Stimulated activated CD8-positive, alpha-beta memory T cell treated with anti-CD3 and anti-CD28 coated beads, Interleukin-7, amount 100 ng/mL, for 1 hour (primary cell): ENCODE data around the gene NKD2.
"Not testable (repeated sequence)": the region's sequence is repeated elsewhere in the genome, so short reads cannot be mapped to it uniquely, and the experiment has no call there.

Source experiments
- DNase-seq, 2 donors: peaks; one replicate each; pipeline ENCODE4 v3.0.0-alpha.2; 2020; ENCODE audit warnings: low read depth in 2 of 2

The NKD2 gene

DNA sequence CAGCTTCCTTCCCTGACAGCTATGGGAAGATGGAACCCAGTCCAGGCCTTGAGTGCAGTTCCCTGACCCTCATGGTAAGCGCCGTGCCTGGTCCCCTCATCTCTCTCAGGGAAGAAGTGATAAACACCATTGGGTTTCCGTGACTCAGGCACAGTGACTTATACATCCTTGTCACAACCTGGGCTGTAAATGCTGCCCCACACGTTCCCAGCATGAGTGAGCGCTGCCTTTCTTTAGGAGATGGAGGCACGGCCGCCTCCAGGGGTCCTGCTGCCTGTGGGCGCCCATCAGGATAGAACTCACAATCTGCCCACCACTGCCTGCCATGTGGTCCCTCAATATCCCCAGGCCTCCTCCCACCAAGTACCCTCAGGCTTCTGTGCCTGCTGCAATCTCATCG is 8.3 kb upstream of the NKD2 start:
- DNase-seq, result no peak

- DNase-seq, result not testable (repeated sequence)
Measured at GRCh38 chr5:1000831-1001230, 7.8 kb upstream of the NKD2 start.

DNA sequence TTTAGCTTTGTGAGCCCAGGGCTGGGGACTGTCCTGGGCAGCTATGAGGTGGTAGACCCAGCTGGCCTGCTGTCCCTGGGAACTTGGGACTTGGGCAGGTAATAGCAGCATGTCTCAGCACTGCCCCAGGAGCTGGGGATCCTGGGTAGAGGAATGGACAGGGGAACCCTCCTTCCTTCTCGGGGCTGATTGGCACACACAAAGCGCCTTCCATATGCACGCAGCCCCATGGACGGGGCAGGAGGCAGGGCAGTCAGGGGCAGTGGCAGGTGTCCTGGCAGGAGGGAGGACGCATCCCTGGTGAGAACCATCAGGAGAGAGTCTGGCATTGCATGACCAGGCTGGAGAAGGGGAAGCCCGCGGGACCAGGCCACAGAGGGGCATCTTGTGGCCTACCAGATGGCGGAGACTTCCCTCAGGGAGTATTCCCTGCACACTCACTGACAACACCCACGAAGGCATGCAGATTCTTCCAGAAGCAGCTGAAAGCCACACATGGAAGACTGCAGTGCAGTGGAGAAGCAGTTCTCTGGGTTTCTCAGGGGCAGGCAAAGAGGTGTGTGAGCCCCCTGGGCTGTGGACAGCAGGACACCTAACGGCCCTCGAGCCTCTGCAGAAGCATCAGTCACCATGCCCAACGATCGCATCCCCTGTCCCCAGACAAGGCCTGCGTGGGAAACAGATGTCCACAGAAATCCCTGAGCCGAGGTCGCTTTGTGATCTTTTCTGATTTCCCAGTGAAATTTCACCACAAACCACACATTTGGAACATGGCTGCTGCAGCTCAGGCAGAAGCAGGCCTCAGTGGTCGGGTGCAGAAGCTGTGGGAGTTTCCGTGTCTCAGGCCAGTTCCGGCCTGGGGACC is 7.0 kb upstream of the NKD2 start:
- no peak for DNase-seq

DNA sequence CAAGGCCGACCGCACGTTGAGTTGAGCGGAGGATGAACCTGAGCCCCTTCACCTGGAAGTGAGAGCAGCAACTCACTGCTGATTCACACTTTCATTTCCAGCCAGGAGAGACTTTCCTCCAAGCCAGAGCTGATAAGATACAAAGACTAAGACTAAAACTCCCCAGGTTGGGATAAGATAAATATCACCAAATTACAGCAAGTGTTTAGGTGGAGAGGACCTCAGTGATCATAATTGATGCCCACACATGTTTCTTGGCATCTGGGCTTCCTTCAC is 6.4 kb upstream of the NKD2 start:
- DNase-seq, result no peak

GRCh38 chr5:1002836-1003235 is 5.8 kb upstream of the NKD2 start:
- no peak for DNase-seq

DNA sequence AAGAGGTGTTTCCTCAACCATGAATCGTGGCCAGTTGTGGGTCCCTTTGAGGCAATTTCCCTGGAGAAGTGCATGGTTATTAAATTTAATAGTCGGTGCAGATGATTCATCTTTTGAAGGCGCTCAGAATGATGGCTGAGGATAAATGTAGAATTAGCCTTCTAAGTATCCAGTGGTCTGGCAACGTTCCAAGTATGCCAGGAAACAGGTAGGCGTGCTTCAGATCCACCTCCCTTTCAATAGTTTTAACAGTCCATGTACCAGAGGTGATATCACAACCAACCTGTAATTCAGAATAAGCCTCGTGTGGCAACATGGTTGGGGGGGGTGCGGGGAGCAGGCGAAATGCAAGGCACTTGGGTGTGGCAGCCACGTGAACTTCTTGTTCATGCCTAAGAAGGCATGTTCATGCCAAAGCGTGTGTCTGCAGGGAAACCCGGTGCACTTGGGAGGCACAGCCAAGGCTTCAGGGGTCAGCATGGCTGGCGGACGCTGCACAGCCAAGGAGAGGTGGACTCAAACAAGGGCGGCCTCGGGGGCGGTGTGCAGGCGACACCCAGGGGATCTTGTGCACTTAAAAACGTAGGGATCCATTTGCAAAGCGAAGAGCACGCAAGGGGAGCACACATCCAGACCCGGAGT is 5.2 kb upstream of the NKD2 start:
- no peak for DNase-seq

DNA sequence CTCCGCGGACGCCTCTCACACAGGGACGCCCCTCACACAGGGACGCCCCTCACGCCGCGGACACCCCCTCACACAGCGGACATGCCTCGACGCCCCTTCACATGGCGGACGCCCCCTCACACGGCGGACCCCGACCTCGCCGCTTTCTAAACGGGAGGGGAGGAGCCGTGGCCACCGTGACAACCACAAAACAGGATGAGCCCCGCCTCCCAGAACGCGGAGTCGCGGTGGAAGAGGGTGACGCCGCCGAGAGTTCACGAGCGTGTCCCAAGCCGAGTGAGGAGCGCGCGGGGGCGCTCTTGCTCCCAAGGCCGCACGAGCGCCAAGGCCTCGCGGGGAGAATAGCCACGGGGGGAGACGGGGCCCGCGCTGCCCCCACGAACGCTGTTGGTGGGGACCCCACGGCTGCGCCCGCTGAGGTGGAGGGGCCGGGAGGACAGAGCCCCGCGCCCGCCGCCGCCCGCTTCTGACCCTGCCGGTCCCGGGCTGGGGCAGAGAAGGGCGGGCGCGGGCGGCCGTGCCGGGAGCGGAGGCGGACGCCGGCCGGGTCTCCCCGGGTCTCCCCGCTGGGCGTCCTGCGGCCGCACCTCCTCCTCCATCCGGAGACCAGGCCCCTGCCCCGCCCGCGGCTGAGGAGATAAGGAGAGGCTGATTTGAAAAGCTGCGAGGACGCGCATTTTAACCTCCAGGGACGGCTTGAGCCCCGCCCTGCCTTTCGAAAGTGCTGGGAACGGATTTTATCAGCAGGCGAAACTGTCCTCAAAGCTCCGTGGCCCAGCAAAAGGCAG is 3.9 kb upstream of the NKD2 start:
- peak in 1 of 2 donors; percentile 5 for DNase-seq

DNA sequence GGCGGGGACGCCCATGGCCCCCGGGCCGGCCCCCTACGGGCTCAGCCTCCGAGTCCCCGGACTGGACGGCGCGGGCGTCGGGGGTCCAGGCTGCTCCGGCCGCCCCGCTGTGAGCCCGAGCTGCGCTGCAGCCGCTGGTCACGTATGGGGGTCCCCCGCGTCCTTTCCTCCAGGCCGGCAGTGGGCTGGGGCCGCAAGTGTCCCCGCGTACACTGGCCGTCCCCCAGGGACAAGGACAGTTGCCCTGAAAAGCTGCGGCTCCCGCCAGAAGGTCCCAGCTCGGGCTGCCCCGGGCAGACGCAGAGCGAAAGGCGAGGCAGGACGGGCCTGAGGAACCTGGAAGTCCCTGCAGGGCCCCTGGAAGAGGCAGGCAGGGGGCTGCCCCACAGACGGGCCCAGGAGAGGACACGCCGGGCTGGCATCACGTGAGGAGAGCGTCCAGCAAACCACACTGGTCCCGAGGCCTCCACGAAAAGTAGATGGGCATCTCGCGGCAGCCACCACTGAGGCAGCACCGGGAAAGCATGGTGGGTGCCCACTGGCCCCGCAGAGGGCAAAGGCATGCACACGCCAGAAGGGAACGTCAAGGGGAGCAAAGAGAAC is 3.3 kb upstream of the NKD2 start:
- no peak for DNase-seq

- no peak for DNase-seq
Measured at GRCh38 chr5:1005904-1006655, 2.5 kb upstream of the NKD2 start.

- DNase-seq, result no peak
Measured at GRCh38 chr5:1006656-1007071, 1.9 kb upstream of the NKD2 start.

GRCh38 chr5:1007221-1007680 is 1.4 kb upstream of the NKD2 start:
- no peak for DNase-seq

GRCh38 chr5:1007681-1008450 is 736 bp upstream of the NKD2 start:
- no peak for DNase-seq

DNA sequence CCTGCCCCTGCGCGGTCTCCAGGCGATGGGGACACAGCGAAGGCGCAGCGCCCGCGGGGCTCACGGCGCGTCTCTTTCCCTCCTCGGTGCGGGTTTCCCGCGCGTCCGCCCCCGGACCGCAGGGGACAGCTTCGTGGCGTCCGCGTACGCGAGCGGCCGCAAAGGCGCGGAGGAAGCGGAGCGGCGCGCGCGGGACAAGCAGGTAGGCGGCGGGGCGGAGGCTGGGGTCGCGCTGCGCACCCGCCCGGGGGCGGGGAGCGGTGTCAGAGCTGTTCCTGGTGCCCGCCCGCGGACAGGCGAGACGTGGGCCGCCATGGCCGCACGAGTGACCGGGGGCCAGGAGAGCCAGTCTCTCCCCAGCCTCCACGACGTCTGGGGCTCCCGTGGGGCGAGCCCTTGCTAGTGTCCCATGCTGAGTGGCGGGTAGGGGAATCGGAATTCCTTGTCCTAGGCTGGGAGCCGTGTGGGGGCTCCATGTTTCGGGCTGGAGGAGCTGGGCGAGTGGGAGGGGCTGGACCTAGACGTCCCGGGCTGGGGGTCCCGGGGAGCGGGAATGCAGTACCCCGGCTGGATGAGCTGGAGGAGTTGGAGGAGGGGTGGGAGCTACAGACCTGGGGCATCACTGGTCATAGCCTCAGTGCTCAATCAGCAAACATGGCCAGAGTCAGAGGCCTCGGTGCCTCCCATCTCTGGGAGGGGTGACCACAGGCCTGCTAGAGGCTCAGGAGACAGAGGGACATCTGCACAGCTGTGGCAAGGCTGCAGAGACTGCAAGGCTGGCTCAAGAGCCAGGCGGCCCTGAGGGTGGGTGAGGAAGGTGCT is 968 bp downstream of the NKD2 start:
- no peak for DNase-seq

DNA sequence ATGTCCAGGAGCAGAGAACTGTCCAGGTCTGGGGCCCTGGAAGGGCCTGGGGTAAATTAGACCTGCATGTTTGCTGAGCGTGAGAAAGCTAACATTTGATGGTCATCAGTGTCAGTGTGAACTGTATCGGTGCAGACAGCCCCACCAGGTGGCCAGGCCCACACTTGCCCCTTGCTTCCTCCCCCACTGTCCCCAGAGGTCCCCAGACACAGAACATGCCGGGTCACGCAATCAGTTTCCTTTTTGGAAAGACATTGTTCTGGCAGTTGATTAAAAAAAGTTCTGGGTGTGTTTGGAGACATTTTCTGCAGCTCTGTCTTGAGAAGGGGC is 1.5 kb downstream of the NKD2 start:
- DNase-seq, result no peak

DNA sequence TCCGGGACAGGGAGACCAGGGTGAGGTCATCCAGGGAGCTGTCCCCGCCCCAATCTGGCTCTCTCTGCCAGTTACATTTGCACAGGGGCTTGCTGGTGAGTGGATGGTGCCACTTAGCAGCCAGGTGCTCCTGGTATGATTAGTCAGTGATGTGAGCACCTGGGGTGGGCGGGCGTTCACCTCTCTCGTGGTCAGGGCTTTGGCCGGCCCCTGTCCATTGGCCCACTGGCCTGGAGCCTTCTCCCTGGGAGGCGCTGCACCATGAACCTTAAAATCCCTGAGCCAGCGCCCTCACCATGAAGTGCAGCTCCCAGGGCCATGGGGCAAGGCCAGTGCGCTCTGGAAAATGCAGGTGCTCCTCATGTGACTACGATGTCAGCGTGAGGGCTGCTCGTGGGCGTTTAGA is 2.0 kb downstream of the NKD2 start:
- no peak for DNase-seq

GRCh38 chr5:1011226-1011631 is 2.6 kb downstream of the NKD2 start:
- peak in 1 of 2 donors; percentile 9 for DNase-seq

- DNase-seq, result no peak
Measured at GRCh38 chr5:1011741-1012312, 3.2 kb downstream of the NKD2 start.

GRCh38 chr5:1012313-1012841 is 3.8 kb downstream of the NKD2 start:
- no peak for DNase-seq

DNA sequence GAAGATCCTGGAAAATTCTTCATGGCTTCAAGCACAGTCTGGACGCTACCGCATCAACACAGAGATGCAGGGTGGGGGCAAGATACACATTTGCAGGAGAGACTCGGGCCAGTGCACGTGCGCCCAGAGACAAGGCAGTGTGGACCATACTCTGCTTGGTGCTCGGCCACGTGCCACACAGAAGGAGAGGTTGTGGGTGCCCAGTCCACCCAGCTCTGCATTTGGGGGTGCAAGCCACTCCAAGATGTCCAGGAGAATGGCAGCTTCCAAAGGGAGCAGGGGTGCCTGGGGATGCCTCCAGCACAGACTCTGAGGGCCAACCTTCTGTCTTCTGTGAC is 4.3 kb downstream of the NKD2 start:
- DNase-seq, result no peak
